Smooth muscle cell (in vitro differentiated cells): ENCODE measurements around the gene COX6A2. TPM values are rescaled to one million over a fixed set of nuclear protein-coding genes. Genes with fewer than 3 reads are reported as not detected.

Source experiments
- DNase-seq: peaks from one replicate; lab custom pipeline; 2025; ENCODE audit not compliant: unreplicated experiment; lab: John Stamatoyannopoulos, UW
- H2AFZ ChIP-seq: fragments of 200-600 bp; sonication (generic); 2 replicates; pipeline ENCODE4 v1.6.0; 2016; ENCODE audit warnings: antibody characterized with exemption, low read depth, mild to moderate bottlenecking
- H3F3A ChIP-seq: fragments of 200-600 bp; sonication (generic); 2 replicates; pipeline ENCODE4 v1.6.0; 2017; ENCODE audit warnings: antibody characterized with exemption, low read depth
- H3K27ac ChIP-seq: fragments of 200-600 bp; sonication (generic); 2 replicates; pipeline ENCODE4 v1.5.1; 2016; ENCODE audit warnings: low read depth, mild to moderate bottlenecking
- H3K27me3 ChIP-seq: fragments of 200-600 bp; sonication (generic); 2 replicates; pipeline ENCODE4 v1.6.1; 2016; ENCODE audit warnings: low read depth, mild to moderate bottlenecking
- H3K36me3 ChIP-seq: fragments of 200-600 bp; sonication (generic); 2 replicates; pipeline ENCODE4 v1.5.1; 2016; ENCODE audit warnings: low read depth
- H3K4me1 ChIP-seq: fragments of 200-600 bp; sonication (generic); 2 replicates; pipeline ENCODE4 v1.5.1; 2016; ENCODE audit warnings: low read depth
- H3K4me2 ChIP-seq: fragments of 200-600 bp; sonication (generic); 2 replicates; pipeline ENCODE4 v1.6.0; 2016; ENCODE audit warnings: mild to moderate bottlenecking
- H3K4me3 ChIP-seq: fragments of 200-600 bp; sonication (generic); 2 replicates; pipeline ENCODE4 v1.5.1; 2016; ENCODE audit warnings: mild to moderate bottlenecking
- H3K79me2 ChIP-seq: fragments of 200-600 bp; sonication (generic); 2 replicates; pipeline ENCODE4 v1.6.0; 2016; ENCODE audit warnings: low read depth, mild to moderate bottlenecking
- H3K9ac ChIP-seq: fragments of 200-600 bp; sonication (generic); 2 replicates; pipeline ENCODE4 v1.6.0; 2016; ENCODE audit warnings: low read depth
- H3K9me3 ChIP-seq: fragments of 200-600 bp; sonication (generic); replicated peaks from 2 replicates; pipeline ENCODE4 v1.5.1; 2016; ENCODE audit warnings: low read depth
- H4K20me1 ChIP-seq: fragments of 200-600 bp; sonication (generic); 2 replicates; pipeline ENCODE4 v1.6.0; 2016; ENCODE audit warnings: low read depth
- CTCF ChIP-seq: fragments of 200-600 bp; sonication (generic); IDR thresholded peaks from 2 replicates; pipeline ENCODE4 v1.5.1; 2017; ENCODE audit warnings: borderline replicate concordance, mild to moderate bottlenecking, antibody characterized with exemption; ENCODE audit not compliant: insufficient read depth, poor library complexity, severe bottlenecking
- WGBS: methylation state at CpG from one replicate; pipeline ENCODE4 v1.1.7; 2016; ENCODE audit warnings: low lambda C conversion rate; 5-methylcytosine and 5-hydroxymethylcytosine counted together
- polyA plus RNA-seq: library from polyadenylated mRNA; unstranded; fragments of >200 nt; fragmentation: Nextera tagmentation; extraction: Ambion mirVana; gene quantifications from 2 replicates; pipeline ENCODE4 v1.2.1, GENCODE V29; 2016
- total RNA-seq: library from RNA; depleted of rRNA; stranded (reverse); fragments of >200 nt; gene quantifications from 2 replicates; pipeline ENCODE4 v1.2.3, GENCODE V29; 2014

Gene COX6A2
- total and polyA plus RNA-seq, 2 experiments from 2014 or later = not detected

- WGBS = 87% methylated on average over 22 of the region's 22 CpGs
- no peaks in the 10 kb centered on the region for H4K20me1 ChIP-seq
- H3K27ac ChIP-seq = no peak overlapping the region
- H3K4me2 ChIP-seq = no peak overlapping the region
- no peaks in the 10 kb centered on the region for H3K36me3 ChIP-seq
- no peak for TF ChIP-seq CTCF
- no peak for DNase-seq
- H2AFZ ChIP-seq = no peak overlapping the region
- no peaks in the 10 kb centered on the region for H3K9me3 ChIP-seq
- H3K9ac ChIP-seq = no peak overlapping the region
- H3K4me3 ChIP-seq = no peak overlapping the region
- no peaks in the 10 kb centered on the region for H3F3A ChIP-seq
- no peaks in the 10 kb centered on the region for H3K4me1 ChIP-seq
- H3K79me2 ChIP-seq = no peaks in the 10 kb centered on the region
- peaks cover 6% of the 10 kb centered on the region for H3K27me3 ChIP-seq
These were observed 16.9 kb downstream of the COX6A2 start for GRCh38 chr16:31411024-31411844.

GRCh38 chr16:31410082-31410481, 18.1 kb downstream of the COX6A2 start:
- H3F3A ChIP-seq = no peaks in the 10 kb centered on the region
- H3K79me2 ChIP-seq = no peaks in the 10 kb centered on the region
- H3K27ac ChIP-seq = no peak overlapping the region
- peaks cover 6% of the 10 kb centered on the region for H3K27me3 ChIP-seq
- no peaks in the 10 kb centered on the region for H3K4me1 ChIP-seq
- no peaks in the 10 kb centered on the region for H3K36me3 ChIP-seq
- no peaks in the 10 kb centered on the region for H4K20me1 ChIP-seq
- H2AFZ ChIP-seq = no peak overlapping the region
- H3K9ac ChIP-seq = no peak overlapping the region
- H3K4me3 ChIP-seq = no peak overlapping the region
- no peak for DNase-seq
- no peak overlapping the region for H3K4me2 ChIP-seq
- no peak for TF ChIP-seq CTCF
- H3K9me3 ChIP-seq = no peaks in the 10 kb centered on the region
- WGBS = 90% methylated on average over 9 of the region's 9 CpGs

DNA sequence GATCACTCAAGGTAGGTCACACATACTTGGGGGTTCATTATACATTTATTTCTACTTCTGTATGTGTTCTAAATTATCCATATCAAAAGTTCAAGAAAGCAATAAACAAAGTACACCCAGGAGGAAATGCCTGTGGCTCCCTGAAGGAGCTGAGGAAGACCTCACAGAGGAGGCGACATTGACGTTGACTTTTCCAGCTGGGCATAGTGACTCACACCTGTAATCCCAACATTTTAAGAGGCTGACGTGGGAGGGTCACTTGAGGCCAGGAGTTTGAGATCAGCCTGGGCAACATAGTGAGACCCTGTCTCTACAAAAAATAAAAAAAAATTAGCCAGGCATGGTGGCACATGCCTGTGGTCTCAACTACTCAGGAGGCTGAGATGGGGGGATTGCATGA, 18.7 kb downstream of the COX6A2 start:
- Histone ChIP-seq H4K20me1 (no peaks in the 10 kb centered on the region), H3K79me2 (no peaks in the 10 kb centered on the region), H3K27ac (no peak overlapping the region), H3K4me3 (no peak overlapping the region), H2AFZ (no peak overlapping the region), H3K4me2 (no peak overlapping the region), H3K9ac (no peak overlapping the region), H3K4me1 (no peaks in the 10 kb centered on the region), H3K27me3 (peaks cover 6% of the 10 kb centered on the region), H3F3A (no peaks in the 10 kb centered on the region), H3K9me3 (no peaks in the 10 kb centered on the region), H3K36me3 (no peaks in the 10 kb centered on the region)
- 40% methylated on average over 3 of the region's 3 CpGs for WGBS
- TF ChIP-seq CTCF = no peak
- DNase-seq = no peak

GRCh38 chr16:31407406-31407805, 20.8 kb downstream of the COX6A2 start:
- WGBS = 86% methylated on average over 8 of the region's 8 CpGs

More at GRCh38 chr16:31407406-31407805, 20.8 kb downstream of the COX6A2 start:
- TF ChIP-seq CTCF = no peak
- Histone ChIP-seq H3K9ac (no peak overlapping the region), H4K20me1 (no peaks in the 10 kb centered on the region), H3K79me2 (no peaks in the 10 kb centered on the region), H3K9me3 (no peaks in the 10 kb centered on the region), H3K27ac (no peak overlapping the region), H3K4me3 (no peak overlapping the region), H3K4me1 (no peaks in the 10 kb centered on the region), H2AFZ (no peak overlapping the region), H3K36me3 (no peaks in the 10 kb centered on the region), H3F3A (no peaks in the 10 kb centered on the region), H3K4me2 (no peak overlapping the region), H3K27me3 (peaks cover 2% of the 10 kb centered on the region)
- no peak for DNase-seq
